Stimulated activated CD4-positive, alpha-beta T cell treated with anti-CD3 and anti-CD28 coated beads, Interleukin-12 subunit alpha, Interleukin-12 subunit beta, amount 100 ng/mL, for 4 hours (primary cell): ENCODE data around the gene BAZ2B.

Experiments used
- DNase-seq: peaks from one replicate; pipeline ENCODE4 v3.0.0-alpha.2; 2020

Gene BAZ2B

GRCh38 chr2:159615367-159616285 lies 722 bp downstream of the BAZ2B start:
- DNase-seq = peak; percentile 30

- DNase-seq = no peak
These were observed 1.6 kb downstream of the BAZ2B start for GRCh38 chr2:159614534-159615366.

- no peak for DNase-seq
These were observed 2.6 kb downstream of the BAZ2B start for GRCh38 chr2:159613651-159614285.

DNA sequence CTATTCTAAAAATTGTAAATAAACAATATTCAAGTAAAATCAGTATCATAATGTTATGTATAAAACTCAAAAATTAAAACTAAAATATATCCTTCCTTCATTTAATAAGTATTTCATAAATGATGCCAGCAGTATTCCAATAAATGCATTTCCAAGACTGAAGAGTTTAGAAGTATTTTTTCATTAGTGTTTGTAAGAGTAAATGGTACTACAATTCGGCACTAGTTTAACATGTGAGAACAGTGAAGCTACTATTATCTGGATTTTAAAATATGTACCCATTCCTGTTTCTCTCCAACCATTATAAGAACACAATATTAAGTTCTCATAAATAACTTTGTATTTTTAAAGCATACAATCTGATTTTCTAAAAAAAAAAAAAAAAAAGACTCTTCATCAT lies 3.3 kb downstream of the BAZ2B start:
- DNase-seq = no peak

DNA sequence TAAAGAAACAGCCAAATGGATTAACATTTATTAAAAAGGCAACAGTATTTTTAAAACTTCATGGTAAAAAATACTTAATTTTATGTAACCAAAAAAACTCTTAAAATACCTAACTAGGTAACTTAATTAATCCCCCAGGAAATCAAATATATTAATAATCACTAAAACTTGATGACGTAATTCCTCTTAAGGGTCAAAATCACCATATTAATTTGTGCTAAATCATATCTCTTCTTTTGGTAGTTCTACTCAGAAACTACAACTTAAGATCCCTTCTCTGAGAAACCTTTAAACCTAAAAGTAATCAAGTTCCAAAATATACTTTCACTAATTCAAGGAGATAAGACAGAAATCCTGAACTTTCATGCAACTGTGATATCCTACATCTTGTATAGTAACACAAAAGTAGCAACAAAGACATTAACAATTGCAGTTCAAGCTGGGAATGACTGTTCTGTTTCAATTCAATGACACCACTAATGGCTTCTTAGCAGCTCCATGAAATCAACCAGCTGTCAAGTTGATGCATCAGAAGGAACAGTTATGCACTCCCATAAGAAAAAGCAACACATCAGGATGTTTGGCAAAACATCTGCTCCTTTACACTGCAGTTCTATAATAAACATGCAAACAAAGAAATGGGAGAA lies 4.0 kb downstream of the BAZ2B start:
- DNase-seq = no peak

DNA sequence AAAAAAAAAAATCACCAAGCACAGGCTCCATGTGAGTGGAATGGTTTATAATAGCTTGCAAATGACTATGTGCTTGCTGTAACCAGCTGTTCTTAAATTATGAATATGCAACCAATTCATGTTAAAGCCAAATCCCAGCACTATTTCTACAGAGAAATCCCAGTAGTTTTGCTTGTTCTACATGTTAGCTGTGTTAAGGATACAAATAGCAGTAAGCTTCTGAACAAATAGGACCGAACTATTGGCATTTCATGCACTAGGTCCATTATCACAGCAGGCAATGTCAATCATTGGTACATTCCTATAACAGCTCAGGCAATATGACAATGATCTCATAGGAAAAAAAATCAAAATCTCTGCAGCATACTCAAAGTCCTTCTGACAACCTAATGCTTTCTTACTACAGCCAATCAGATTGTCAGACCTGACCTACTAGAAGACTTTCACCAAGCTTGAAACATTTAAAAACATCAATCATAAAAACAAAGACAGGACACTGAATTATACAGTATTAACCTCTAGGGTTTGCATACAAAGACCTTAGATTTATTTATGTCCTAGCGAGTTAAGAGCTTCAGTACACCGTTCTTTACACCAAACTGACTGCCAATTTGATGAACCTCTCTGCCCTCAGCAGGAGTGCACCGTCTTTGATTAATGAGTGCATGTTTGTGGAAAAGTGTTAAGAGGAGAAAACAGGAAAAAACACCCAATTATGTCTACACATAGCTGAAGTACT lies 6.4 kb downstream of the BAZ2B start:
- DNase-seq = no peak

DNA sequence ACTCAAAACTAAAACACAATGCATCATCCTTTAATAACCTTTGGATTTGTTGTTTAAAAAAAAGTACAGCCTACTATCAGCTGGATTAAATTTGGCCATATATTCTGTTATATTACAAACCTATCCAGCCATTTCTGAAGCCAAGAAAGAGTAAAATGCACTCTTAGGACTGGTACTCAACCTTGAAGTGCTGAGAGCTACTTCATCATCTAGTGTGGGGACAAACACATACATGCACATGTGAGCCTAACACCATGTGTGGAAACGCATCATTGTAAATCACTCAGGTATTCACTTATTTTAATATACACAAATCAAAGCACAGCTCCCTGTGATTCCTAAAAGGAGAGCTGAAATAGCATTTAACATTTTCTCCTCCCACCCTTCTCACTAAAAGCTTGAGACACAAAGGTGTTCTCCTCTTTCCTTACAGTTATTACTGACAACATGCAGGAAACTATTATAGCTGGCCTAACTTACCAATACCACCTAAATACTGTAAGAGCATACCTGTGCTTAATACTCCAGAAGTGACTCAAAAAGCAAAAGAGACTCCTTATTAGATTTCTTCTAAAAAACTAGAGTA lies 7.5 kb downstream of the BAZ2B start:
- DNase-seq = no peak

- DNase-seq = no peak
These were observed 8.2 kb downstream of the BAZ2B start for GRCh38 chr2:159608108-159608507.

- DNase-seq = no peak
These were observed 10.1 kb downstream of the BAZ2B start for GRCh38 chr2:159606287-159606686.

GRCh38 chr2:159605441-159606178 lies 10.7 kb downstream of the BAZ2B start:
- DNase-seq = no peak

DNA sequence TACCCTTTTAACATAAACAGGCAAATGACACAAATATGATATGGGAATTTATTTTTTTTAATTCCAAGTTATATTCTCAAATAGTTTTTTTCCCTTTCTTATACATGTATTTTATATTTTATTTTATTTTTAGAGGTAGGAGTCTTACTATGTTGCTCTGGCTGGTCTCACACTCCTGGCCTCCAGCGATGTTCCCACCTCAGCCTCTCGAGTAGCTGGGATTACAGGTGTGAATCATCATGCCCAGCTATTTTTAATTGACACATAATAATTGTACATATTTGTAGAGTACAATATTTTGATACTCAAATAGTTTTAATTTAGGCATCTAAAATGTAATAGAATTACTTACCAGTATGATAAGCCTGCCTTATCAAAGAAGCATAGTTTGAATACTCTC lies 12.2 kb downstream of the BAZ2B start:
- no peak for DNase-seq

- DNase-seq = no peak
These were observed 15.6 kb downstream of the BAZ2B start for GRCh38 chr2:159600752-159601151.

DNA sequence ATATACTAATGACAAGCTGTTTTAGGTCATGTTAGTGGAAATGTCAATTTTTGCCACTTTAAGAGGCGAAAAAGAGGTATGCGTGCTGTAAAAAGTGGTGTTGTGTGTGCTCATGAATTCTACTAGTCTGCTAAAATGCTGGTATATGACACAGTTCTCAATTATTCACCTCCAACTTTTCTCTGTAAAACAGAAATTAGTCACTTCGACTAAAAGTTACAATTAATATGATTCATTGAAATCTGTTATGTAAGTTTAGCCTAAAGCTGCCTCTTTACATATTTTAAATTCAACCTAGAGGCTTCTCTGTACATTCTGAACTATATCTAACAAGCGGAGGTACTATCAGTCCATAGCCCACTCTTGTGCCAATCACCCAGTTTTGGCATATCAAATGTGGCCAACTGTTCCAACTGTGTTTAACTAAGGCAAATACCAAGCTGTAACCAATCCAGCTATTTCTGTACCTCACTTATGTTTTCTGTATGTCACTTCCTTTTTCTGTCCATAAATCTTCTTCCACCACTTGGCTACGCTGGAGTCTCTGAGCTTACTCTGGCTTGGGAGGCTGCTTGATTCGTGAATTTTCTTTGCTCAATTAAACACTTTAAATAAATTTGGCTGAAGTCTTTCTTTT lies 20.8 kb downstream of the BAZ2B start:
- no peak for DNase-seq

GRCh38 chr2:159592441-159592840 lies 23.9 kb downstream of the BAZ2B start:
- DNase-seq = no peak

GRCh38 chr2:159591221-159591620 lies 25.1 kb downstream of the BAZ2B start:
- DNase-seq = no peak

DNA sequence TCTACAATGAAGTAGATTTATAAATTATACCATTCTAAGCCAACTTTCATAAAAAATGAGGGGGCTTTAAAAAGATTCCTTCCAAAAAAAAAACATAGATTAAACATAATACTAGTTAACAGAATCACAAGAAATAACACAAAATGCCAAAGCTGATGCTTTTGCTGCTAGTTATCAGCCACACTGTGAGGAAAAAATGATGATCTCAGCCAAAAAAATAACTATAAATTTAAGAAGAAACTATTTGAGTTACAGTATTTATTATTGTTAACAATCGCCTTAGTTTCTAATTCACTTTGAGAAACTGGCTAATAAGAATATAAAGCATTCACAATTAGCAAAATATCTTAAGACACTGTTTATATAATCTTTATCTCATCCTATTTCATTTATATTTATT lies 27.1 kb downstream of the BAZ2B start:
- DNase-seq = no peak

- no peak for DNase-seq
These were observed 30.3 kb downstream of the BAZ2B start for GRCh38 chr2:159586034-159586433.

- no peak for DNase-seq
These were observed 30.7 kb downstream of the BAZ2B start for GRCh38 chr2:159585622-159586021.

DNA sequence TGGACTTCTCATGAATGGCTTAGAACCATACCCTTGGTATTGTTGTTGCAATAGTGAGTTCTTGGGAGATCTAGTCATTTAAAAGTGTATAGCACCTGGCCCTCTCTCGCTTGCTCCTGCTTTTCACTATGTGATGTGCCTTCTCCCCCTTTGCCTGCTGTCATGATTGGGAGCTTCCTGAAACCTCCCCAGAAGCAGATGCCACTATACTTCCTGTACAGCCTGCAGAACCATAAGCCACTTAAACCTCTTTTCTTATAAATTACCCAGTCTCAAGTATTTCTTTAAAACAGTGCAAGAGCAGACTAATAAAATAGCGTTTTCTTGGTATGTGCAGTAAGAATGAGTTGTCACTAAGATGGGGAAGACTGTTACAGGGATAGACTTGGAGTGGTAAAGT lies 31.6 kb downstream of the BAZ2B start:
- no peak for DNase-seq

- no peak for DNase-seq
These were observed 42.3 kb downstream of the BAZ2B start for GRCh38 chr2:159573846-159574606.
